Loucy (cell line): ENCODE measurements around the gene RALB.

Experiments used
- H2AFZ ChIP-seq: fragments of 200-600 bp; sonication (generic); 2 replicates; pipeline ENCODE4 v1.6.0; 2016; ENCODE audit warnings: antibody characterized with exemption, mild to moderate bottlenecking, low read length, moderate library complexity
- H3F3A ChIP-seq: fragments of 200-600 bp; 2 replicates; pipeline ENCODE4 v1.6.0; 2016; ENCODE audit warnings: antibody characterized with exemption, low read depth, mild to moderate bottlenecking
- H3K27me3 ChIP-seq: fragments of 200-600 bp; sonication (generic); 2 replicates; pipeline ENCODE4 v1.6.1; 2014; ENCODE audit warnings: low read length, mild to moderate bottlenecking; ENCODE audit not compliant: insufficient read depth, poor library complexity, severe bottlenecking
- H3K36me3 ChIP-seq: fragments of 200-600 bp; sonication (generic); 2 replicates; pipeline ENCODE4 v1.6.1; 2016; ENCODE audit warnings: low read length; ENCODE audit not compliant: insufficient read depth
- H3K4me1 ChIP-seq: fragments of 200-600 bp; sonication (generic); 2 replicates; pipeline ENCODE4 v1.5.1; 2014; ENCODE audit warnings: low read length, mild to moderate bottlenecking; ENCODE audit not compliant: insufficient read depth, poor library complexity, severe bottlenecking
- H3K4me2 ChIP-seq: fragments of 200-600 bp; sonication (generic); 2 replicates; pipeline ENCODE4 v1.6.0; 2014; ENCODE audit warnings: antibody characterized with exemption, low read length, low read depth, mild to moderate bottlenecking; ENCODE audit not compliant: poor library complexity, severe bottlenecking
- H3K4me3 ChIP-seq: fragments of 200-600 bp; sonication (generic); 2 replicates; pipeline ENCODE4 v1.5.1; 2014; ENCODE audit warnings: low read length, mild to moderate bottlenecking, mixed read lengths; ENCODE audit not compliant: poor library complexity, severe bottlenecking
- H3K79me2 ChIP-seq: fragments of 200-600 bp; sonication (generic); 2 replicates; pipeline ENCODE4 v1.6.1; 2014; ENCODE audit warnings: low read length; ENCODE audit not compliant: insufficient read depth
- H3K9ac ChIP-seq: fragments of 200-600 bp; sonication (generic); 2 replicates; pipeline ENCODE4 v1.6.0; 2014; ENCODE audit warnings: mild to moderate bottlenecking, low read depth, low read length, moderate library complexity; ENCODE audit not compliant: poor library complexity, severe bottlenecking
- H3K9me2 ChIP-seq: fragments of 200-600 bp; sonication (generic); replicated peaks from 2 replicates; pipeline ENCODE4 v1.6.1; 2016; ENCODE audit warnings: low read depth, low read length, mixed read lengths
- H3K9me3 ChIP-seq: fragments of 200-600 bp; sonication (generic); 2 replicates; pipeline ENCODE4 v1.6.1; 2014; ENCODE audit warnings: mild to moderate bottlenecking, antibody characterized with exemption, low read length, low read depth; ENCODE audit not compliant: insufficient read depth
- H4K20me1 ChIP-seq: fragments of 200-600 bp; sonication (generic); 2 replicates; pipeline ENCODE4 v1.6.0; 2014; ENCODE audit warnings: antibody characterized with exemption, low read length, mild to moderate bottlenecking; ENCODE audit not compliant: insufficient read depth, poor library complexity, severe bottlenecking
- CTCF ChIP-seq: fragments of 200-600 bp; sonication (generic); conservative IDR thresholded peaks from 2 replicates; pipeline ENCODE4 v1.5.1; 2014; ENCODE audit warnings: mild to moderate bottlenecking, antibody characterized with exemption, low read length
- EZH2phosphoT487 ChIP-seq: fragments of 200-600 bp; IDR thresholded peaks from 2 replicates; pipeline ENCODE4 v1.6.1; 2018; ENCODE audit warnings: antibody characterized with exemption, mild to moderate bottlenecking, moderate library complexity, borderline replicate concordance

The RALB gene

GRCh38 chr2:120301284-120301683 lies 48.6 kb downstream of the RALB start:
- no peaks in the 10 kb centered on the region for H3K9me2 ChIP-seq
- no peak overlapping the region for H3K4me2 ChIP-seq
- no peaks in the 10 kb centered on the region for H3K79me2 ChIP-seq
- H3F3A ChIP-seq = no peaks in the 10 kb centered on the region
- no peak overlapping the region for H3K9ac ChIP-seq
- no peaks in the 10 kb centered on the region for H3K9me3 ChIP-seq
- H3K36me3 ChIP-seq = peaks cover 7% of the 10 kb centered on the region; the same call in 1 of the 2 replicates
- H3K27me3 ChIP-seq = no peaks in the 10 kb centered on the region
- H3K4me1 ChIP-seq = no peaks in the 10 kb centered on the region
- no peak overlapping the region for H2AFZ ChIP-seq
- H4K20me1 ChIP-seq = no peaks in the 10 kb centered on the region
- H3K4me3 ChIP-seq = no peak overlapping the region
- no peak for TF ChIP-seq EZH2phosphoT487
- TF ChIP-seq CTCF = no peak

GRCh38 chr2:120302301-120302700 lies 49.6 kb downstream of the RALB start:
- no peak overlapping the region for H3K4me2 ChIP-seq
- H3K79me2 ChIP-seq = no peaks in the 10 kb centered on the region
- H3F3A ChIP-seq = no peaks in the 10 kb centered on the region
- no peaks in the 10 kb centered on the region for H3K9me2 ChIP-seq
- H3K4me3 ChIP-seq = no peak overlapping the region
- peaks cover 6% of the 10 kb centered on the region; the same call in 1 of the 2 replicates for H3K36me3 ChIP-seq
- no peak overlapping the region for H2AFZ ChIP-seq
- no peaks in the 10 kb centered on the region for H4K20me1 ChIP-seq
- TF ChIP-seq CTCF = no peak
- no peak for TF ChIP-seq EZH2phosphoT487
- H3K27me3 ChIP-seq = no peaks in the 10 kb centered on the region
- no peaks in the 10 kb centered on the region for H3K9me3 ChIP-seq
- H3K9ac ChIP-seq = no peak overlapping the region
- H3K4me1 ChIP-seq = no peaks in the 10 kb centered on the region

GRCh38 chr2:120303177-120303576 lies 50.5 kb downstream of the RALB start:
- H3K9me2 ChIP-seq = no peaks in the 10 kb centered on the region
- no peak overlapping the region for H3K9ac ChIP-seq
- no peaks in the 10 kb centered on the region for H3F3A ChIP-seq
- no peak overlapping the region for H3K4me2 ChIP-seq
- H3K79me2 ChIP-seq = no peaks in the 10 kb centered on the region
- no peak overlapping the region for H3K4me3 ChIP-seq
- TF ChIP-seq CTCF (no peak), EZH2phosphoT487 (no peak)
- H3K4me1 ChIP-seq = no peaks in the 10 kb centered on the region
- no peaks in the 10 kb centered on the region for H3K27me3 ChIP-seq
- no peak overlapping the region for H2AFZ ChIP-seq
- no peaks in the 10 kb centered on the region for H4K20me1 ChIP-seq
- H3K36me3 ChIP-seq = no peaks in the 10 kb centered on the region
- H3K9me3 ChIP-seq = no peaks in the 10 kb centered on the region
